Liver (tissue), 9 donors: ENCODE data around the gene UPK3A. TPM values are rescaled to one million over a fixed set of nuclear protein-coding genes. Genes with fewer than 3 reads are reported as not detected.
"Not testable (repeated sequence)": the region's sequence is repeated elsewhere in the genome, so short reads cannot be mapped to it uniquely, and the experiment has no call there.

Source experiments
- DNase-seq: peaks from one replicate; pipeline ENCODE4 v3.0.0-alpha.2; 2017; ENCODE audit warnings: low spot score
- H3K27ac ChIP-seq, 2 donors: one replicate each; pipeline ENCODE4 v1.7.0; 2013; ENCODE audit warnings: inconsistent platforms in 2 of 2, low read length in 2 of 2, control low read depth in 1 of 2, low read depth in 1 of 2, mild to moderate bottlenecking in 1 of 2
- H3K27me3 ChIP-seq, 4 donors: one replicate each; pipeline versions ENCODE4 v1.6.1 to v1.7.0; 2013; ENCODE audit warnings: low read length in 3 of 4, inconsistent platforms in 1 of 4, mild to moderate bottlenecking in 1 of 4, moderate library complexity in 1 of 4; ENCODE audit not compliant: control insufficient read depth in 4 of 4, insufficient read depth in 4 of 4
- H3K36me3 ChIP-seq, 4 donors: one replicate each; pipeline versions ENCODE4 v1.6.1 to v1.7.0; 2013; ENCODE audit warnings: low read length in 3 of 4, mild to moderate bottlenecking in 3 of 4, low read depth in 1 of 4, moderate library complexity in 1 of 4; ENCODE audit not compliant: control insufficient read depth in 4 of 4, insufficient read depth in 3 of 4
- H3K4me1 ChIP-seq, 4 donors: one replicate each; pipeline versions ENCODE4 v1.6.1 to v1.7.0; 2013; ENCODE audit warnings: low read length in 3 of 4, mild to moderate bottlenecking in 3 of 4, moderate library complexity in 1 of 4; ENCODE audit not compliant: control insufficient read depth in 4 of 4, insufficient read depth in 4 of 4
- H3K4me3 ChIP-seq, 3 donors: one replicate each; pipeline versions ENCODE4 v1.6.1 to v1.7.0; 2013; ENCODE audit warnings: low read length in 3 of 3, control low read depth in 1 of 3, low read depth in 1 of 3, mild to moderate bottlenecking in 1 of 3
- H3K9ac ChIP-seq, 2 donors: one replicate each; pipeline ENCODE4 v1.7.0; 2013; ENCODE audit warnings: low read length in 2 of 2, mild to moderate bottlenecking in 2 of 2, moderate library complexity in 2 of 2, control low read depth in 1 of 2, low read depth in 1 of 2
- H3K9me3 ChIP-seq, 4 donors: one replicate each; pipeline versions ENCODE4 v1.6.1 to v1.7.0; 2013; ENCODE audit warnings: low read length in 3 of 4; ENCODE audit not compliant: control insufficient read depth in 4 of 4
- ATF3 ChIP-seq: IDR thresholded peaks from 2 replicates; pipeline ENCODE4 v1.6.1; 2016; ENCODE audit warnings: antibody characterized with exemption
- EGR1 ChIP-seq, 2 donors: IDR thresholded peaks; 2 replicates each; pipeline ENCODE4 v1.6.1; 2016 to 2018; ENCODE audit warnings: antibody characterized with exemption in 2 of 2, low read depth in 2 of 2
- FOXA1 ChIP-seq: IDR thresholded peaks from 2 replicates; pipeline ENCODE4 v1.6.1; 2016; ENCODE audit warnings: antibody characterized with exemption
- FOXA2 ChIP-seq: IDR thresholded peaks from 2 replicates; pipeline ENCODE4 v1.6.1; 2016; ENCODE audit warnings: antibody characterized with exemption
- GABPA ChIP-seq, 2 donors: IDR thresholded peaks in 1 of 2; conservative IDR thresholded peaks in 1 of 2; 2 replicates each; pipeline ENCODE4 v1.6.1; 2016; ENCODE audit warnings: antibody characterized with exemption in 2 of 2, mild to moderate bottlenecking in 1 of 2, moderate library complexity in 1 of 2
- HNF4A ChIP-seq, 2 donors: conservative IDR thresholded peaks; 2 replicates each; pipeline ENCODE4 v1.6.1; 2016; ENCODE audit warnings: antibody characterized with exemption in 2 of 2, mild to moderate bottlenecking in 2 of 2
- HNF4G ChIP-seq: IDR thresholded peaks from 2 replicates; pipeline ENCODE4 v1.6.1; 2016; ENCODE audit warnings: antibody characterized with exemption
- JUND ChIP-seq, 2 donors: IDR thresholded peaks; 2 replicates each; pipeline ENCODE4 v1.6.1; 2016; ENCODE audit warnings: antibody characterized with exemption in 2 of 2
- MAX ChIP-seq: IDR thresholded peaks from 2 replicates; pipeline ENCODE4 v1.6.1; 2016; ENCODE audit warnings: antibody characterized with exemption
- NR2F2 ChIP-seq: IDR thresholded peaks from 2 replicates; pipeline ENCODE4 v1.6.1; 2016; ENCODE audit warnings: antibody characterized with exemption
- RAD21 ChIP-seq, 2 donors: IDR thresholded peaks; 2 replicates each; pipeline ENCODE4 v1.6.1; 2016; ENCODE audit warnings: antibody characterized with exemption in 2 of 2, mild to moderate bottlenecking in 2 of 2
- REST ChIP-seq: IDR thresholded peaks from 2 replicates; pipeline ENCODE4 v1.6.1; 2016; ENCODE audit warnings: antibody characterized with exemption, mild to moderate bottlenecking
- RXRA ChIP-seq, 2 donors: IDR thresholded peaks; 2 replicates each; pipeline ENCODE4 v1.6.1; 2017 to 2018; ENCODE audit warnings: antibody characterized with exemption in 2 of 2, mild to moderate bottlenecking in 1 of 2
- SP1 ChIP-seq: IDR thresholded peaks from 2 replicates; pipeline ENCODE4 v1.6.1; 2018; ENCODE audit warnings: antibody characterized with exemption, mild to moderate bottlenecking
- TAF1 ChIP-seq: conservative IDR thresholded peaks from 2 replicates; pipeline ENCODE4 v1.6.1; 2016; ENCODE audit warnings: antibody characterized with exemption, mild to moderate bottlenecking
- YY1 ChIP-seq: IDR thresholded peaks from 2 replicates; pipeline ENCODE4 v1.6.1; 2016; ENCODE audit warnings: antibody characterized with exemption, mild to moderate bottlenecking
- WGBS: extraction: QIAGEN DNeasy Blood & Tissue Kit; methylation state at CpG from one replicate; pipeline ENCODE4 v1.1.7; 2013; 5-methylcytosine and 5-hydroxymethylcytosine counted together
- polyA plus RNA-seq, 2 donors: library from polyadenylated mRNA; stranded (reverse) in 1 of 2; unstranded in 1 of 2; fragments of 200-250 nt in 1 of 2; fragments of >200 nt in 1 of 2; fragmentation: Nextera tagmentation in 1 of 2; extraction: Ambion mirVana in 1 of 2; gene quantifications; one replicate each; pipeline versions ENCODE4 v1.2.1 to v1.2.3, GENCODE V29; 2013 to 2015
- total RNA-seq, 2 donors: library from RNA; depleted of rRNA; stranded (reverse); fragments of >200 nt; gene quantifications; one replicate each; pipeline ENCODE4 v1.2.3, GENCODE V29; 2014
- TF ChIP-seq, protein P1 (sequence below): IDR thresholded peaks from 2 replicates; pipeline ENCODE4 v1.6.1; 2016; ENCODE audit warnings: antibody characterized with exemption
- TF ChIP-seq, protein P2 (sequence below): fragments of 150-350 bp; IDR thresholded peaks from 2 replicates; pipeline ENCODE4 v1.5.1; 2017; ENCODE audit warnings: improper control_type of control experiment, low read depth, low read length; ENCODE audit not compliant: missing input control
- donor health status: healthy.
- donor health status: healthy.
- donor health status: healthy.
- donor health status: healthy.
- donor health status: healthy.

UPK3A gene
- total and polyA plus RNA-seq, 4 donors: 0.42 TPM; not detected in 3

- Histone ChIP-seq H3K9ac (no peak overlapping the region), H3K27ac (no peak overlapping the region), H3K9me3 (no peaks in the 10 kb centered on the region), H3K4me3 (no peak overlapping the region), H3K4me1 (no peaks in the 10 kb centered on the region), H3K27me3 (no peaks in the 10 kb centered on the region), H3K36me3 (no peaks in the 10 kb centered on the region)
- DNase-seq: no peak
- 87% methylated on average over 6 of the region's 6 CpGs for WGBS
- TF ChIP-seq FOXA2: no peak
- TF ChIP-seq FOXA1: no peak
- no peak for TF ChIP-seq RXRA (IDR thresholded peaks at IDR 0.05)
- TF ChIP-seq HNF4G: no peak
- TF ChIP-seq EGR1 (IDR thresholded peaks at IDR 0.05; ENCODE audit: low read depth in 2 of 2): no peak
- TF ChIP-seq NR2F2: no peak
- TF ChIP-seq YY1: no peak
- no peak for TF ChIP-seq TAF1
- TF ChIP-seq, protein P1, sequence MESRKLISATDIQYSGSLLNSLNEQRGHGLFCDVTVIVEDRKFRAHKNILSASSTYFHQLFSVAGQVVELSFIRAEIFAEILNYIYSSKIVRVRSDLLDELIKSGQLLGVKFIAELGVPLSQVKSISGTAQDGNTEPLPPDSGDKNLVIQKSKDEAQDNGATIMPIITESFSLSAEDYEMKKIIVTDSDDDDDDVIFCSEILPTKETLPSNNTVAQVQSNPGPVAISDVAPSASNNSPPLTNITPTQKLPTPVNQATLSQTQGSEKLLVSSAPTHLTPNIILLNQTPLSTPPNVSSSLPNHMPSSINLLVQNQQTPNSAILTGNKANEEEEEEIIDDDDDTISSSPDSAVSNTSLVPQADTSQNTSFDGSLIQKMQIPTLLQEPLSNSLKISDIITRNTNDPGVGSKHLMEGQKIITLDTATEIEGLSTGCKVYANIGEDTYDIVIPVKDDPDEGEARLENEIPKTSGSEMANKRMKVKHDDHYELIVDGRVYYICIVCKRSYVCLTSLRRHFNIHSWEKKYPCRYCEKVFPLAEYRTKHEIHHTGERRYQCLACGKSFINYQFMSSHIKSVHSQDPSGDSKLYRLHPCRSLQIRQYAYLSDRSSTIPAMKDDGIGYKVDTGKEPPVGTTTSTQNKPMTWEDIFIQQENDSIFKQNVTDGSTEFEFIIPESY: no peak
- no peak for TF ChIP-seq GABPA (IDR thresholded peaks at IDR 0.05 in 1 of 2, conservative IDR thresholded peaks at IDR 0.05 in 1 of 2)
- TF ChIP-seq, protein P2, sequence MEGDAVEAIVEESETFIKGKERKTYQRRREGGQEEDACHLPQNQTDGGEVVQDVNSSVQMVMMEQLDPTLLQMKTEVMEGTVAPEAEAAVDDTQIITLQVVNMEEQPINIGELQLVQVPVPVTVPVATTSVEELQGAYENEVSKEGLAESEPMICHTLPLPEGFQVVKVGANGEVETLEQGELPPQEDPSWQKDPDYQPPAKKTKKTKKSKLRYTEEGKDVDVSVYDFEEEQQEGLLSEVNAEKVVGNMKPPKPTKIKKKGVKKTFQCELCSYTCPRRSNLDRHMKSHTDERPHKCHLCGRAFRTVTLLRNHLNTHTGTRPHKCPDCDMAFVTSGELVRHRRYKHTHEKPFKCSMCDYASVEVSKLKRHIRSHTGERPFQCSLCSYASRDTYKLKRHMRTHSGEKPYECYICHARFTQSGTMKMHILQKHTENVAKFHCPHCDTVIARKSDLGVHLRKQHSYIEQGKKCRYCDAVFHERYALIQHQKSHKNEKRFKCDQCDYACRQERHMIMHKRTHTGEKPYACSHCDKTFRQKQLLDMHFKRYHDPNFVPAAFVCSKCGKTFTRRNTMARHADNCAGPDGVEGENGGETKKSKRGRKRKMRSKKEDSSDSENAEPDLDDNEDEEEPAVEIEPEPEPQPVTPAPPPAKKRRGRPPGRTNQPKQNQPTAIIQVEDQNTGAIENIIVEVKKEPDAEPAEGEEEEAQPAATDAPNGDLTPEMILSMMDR: no peak
- no peak for TF ChIP-seq MAX
- TF ChIP-seq ATF3: no peak
- TF ChIP-seq REST: no peak
- no peak for TF ChIP-seq HNF4A (conservative IDR thresholded peaks at IDR 0.05)
- no peak for TF ChIP-seq RAD21 (IDR thresholded peaks at IDR 0.05)
- no peak for TF ChIP-seq SP1
- TF ChIP-seq JUND (IDR thresholded peaks at IDR 0.05): no peak
Measured at GRCh38 chr22:45254789-45255278, 29.9 kb upstream of the UPK3A start.

DNA sequence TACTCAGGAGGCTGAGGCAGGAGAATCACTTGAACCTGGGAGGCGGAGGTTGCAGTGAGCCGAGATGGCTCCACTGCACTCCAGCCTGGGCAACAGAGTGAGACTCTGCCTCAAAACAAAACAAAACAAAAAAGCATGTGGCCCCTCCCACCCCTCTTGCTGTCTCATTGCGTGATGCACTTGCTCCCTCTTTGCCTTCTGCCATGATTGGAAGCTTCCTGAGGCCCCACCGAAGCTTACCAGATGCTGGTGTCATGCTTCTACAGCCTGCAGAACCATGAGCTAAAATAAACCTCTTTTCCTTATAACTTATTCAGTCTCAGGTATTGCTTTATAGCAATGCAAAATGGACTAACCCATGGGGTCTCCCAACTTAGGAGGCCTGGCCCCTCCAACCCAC lies 26.8 kb upstream of the UPK3A start:
- WGBS: 94% methylated on average over 4 of the region's 4 CpGs
- not testable (repeated sequence) for H3K9ac ChIP-seq, H3K4me1 ChIP-seq, DNase-seq, H3K27me3 ChIP-seq, H3K4me3 ChIP-seq, H3K9me3 ChIP-seq, H3K27ac ChIP-seq, H3K36me3 ChIP-seq
